ENCODE results near the gene GZMM. TPM values are rescaled to one million over a fixed set of nuclear protein-coding genes. Genes with fewer than 3 reads are reported as not detected.

Gene GZMM
- polyA plus RNA-seq, 3 donors: 0.32 to 1.4 (median 0.48) TPM

GRCh38 chr19:542173-542866 is 1.5 kb upstream of the GZMM start:
- H3K4me1 ChIP-seq (ENCODE audit: control insufficient read depth in 1 of 2, insufficient read depth in 2 of 2, low read length in 2 of 2): peaks cover 0 to 5% of the 10 kb centered on the region in 2 donors
- H4K20me1 ChIP-seq (ENCODE audit: insufficient read depth, low read length): peaks cover 24% of the 10 kb centered on the region
- H3K9ac ChIP-seq (ENCODE audit: insufficient read depth, low read length, poor library complexity, severe bottlenecking): no peak overlapping the region
- Mint-ChIP-seq H3K36me3 (peaks cover 24 to 39% of the 10 kb centered on the region in 2 donors), H3K4me1 (peaks cover 11% of the 10 kb centered on the region), H3K9me3 (no peaks in the 10 kb centered on the region), H3K27me3 (ENCODE audit: low read depth in 3 of 3) (peaks cover 9 to 17% (median 15%) of the 10 kb centered on the region in 3 donors), H3K27ac (peak overlapping the region in 2 of 7 donors; percentile 37 to 55), H3K4me3 (no peak overlapping the region)
- no peak overlapping the region for H3K4me2 ChIP-seq (replicated peaks; ENCODE audit: extremely low read depth, low read length, poor library complexity, severe bottlenecking)
- no peaks in the 10 kb centered on the region for H3K79me2 ChIP-seq (ENCODE audit: insufficient read depth, low read length)
- intact Hi-C loops (cut with micrococcal nuclease): no loop called here
- no peak overlapping the region for H3K27ac ChIP-seq (ENCODE audit: low read depth in 1 of 2, low read length in 2 of 2)
- no peak overlapping the region for H3K4me3 ChIP-seq (replicated peaks in 1 of 3; ENCODE audit: low read depth in 2 of 3, low read length in 3 of 3)
- peaks cover 34 to 43% of the 10 kb centered on the region in 2 donors for H3K36me3 ChIP-seq (replicated peaks in 1 of 2; ENCODE audit: control insufficient read depth in 1 of 2, insufficient read depth in 2 of 2, low read length in 2 of 2)
- H2AFZ ChIP-seq (ENCODE audit: insufficient read depth, low read depth, low read length, poor library complexity, severe bottlenecking): no peak overlapping the region
- DNase-seq: no peak
- TF ChIP-seq CTCF (IDR thresholded peaks at IDR 0.05): no peak
- no peaks in the 10 kb centered on the region for H3K27me3 ChIP-seq (ENCODE audit: control insufficient read depth in 2 of 2, insufficient read depth in 2 of 2, low read length in 2 of 2)
- WGBS (ENCODE audit: insufficient coverage): 94% methylated on average over 34 of the region's 34 CpGs
- H3K9me3 ChIP-seq (replicated peaks in 1 of 2; ENCODE audit: control insufficient read depth in 1 of 2, insufficient read depth in 1 of 2, low read length in 2 of 2): no peaks in the 10 kb centered on the region

- Histone ChIP-seq H2AFZ (ENCODE audit: insufficient read depth, low read depth, low read length, poor library complexity, severe bottlenecking) (no peak overlapping the region), H3K9ac (ENCODE audit: insufficient read depth, low read length, poor library complexity, severe bottlenecking) (no peak overlapping the region), H3K4me2 (replicated peaks; ENCODE audit: extremely low read depth, low read length, poor library complexity, severe bottlenecking) (no peak overlapping the region), H3K27ac (ENCODE audit: low read depth in 1 of 2, low read length in 2 of 2) (no peak overlapping the region), H3K9me3 (replicated peaks in 1 of 2; ENCODE audit: control insufficient read depth in 1 of 2, insufficient read depth in 1 of 2, low read length in 2 of 2) (no peaks in the 10 kb centered on the region), H4K20me1 (ENCODE audit: insufficient read depth, low read length) (peaks cover 3% of the 10 kb centered on the region), H3K36me3 (replicated peaks in 1 of 2; ENCODE audit: control insufficient read depth in 1 of 2, insufficient read depth in 2 of 2, low read length in 2 of 2) (peaks cover 5 to 6% of the 10 kb centered on the region in 2 donors), H3K79me2 (ENCODE audit: insufficient read depth, low read length) (no peaks in the 10 kb centered on the region), H3K4me1 (ENCODE audit: control insufficient read depth in 1 of 2, insufficient read depth in 2 of 2, low read length in 2 of 2) (peaks cover 0 to 11% of the 10 kb centered on the region in 2 donors), H3K4me3 (replicated peaks in 1 of 3; ENCODE audit: low read depth in 2 of 3, low read length in 3 of 3) (no peak overlapping the region), H3K27me3 (ENCODE audit: control insufficient read depth in 2 of 2, insufficient read depth in 2 of 2, low read length in 2 of 2) (no peaks in the 10 kb centered on the region)
- H3K36me3 Mint-ChIP-seq: peaks cover 4 to 8% of the 10 kb centered on the region in 2 donors
- no peak overlapping the region for H3K4me3 Mint-ChIP-seq
- no peak for DNase-seq
- no peaks in the 10 kb centered on the region for H3K9me3 Mint-ChIP-seq
- WGBS (ENCODE audit: insufficient coverage): 95% methylated on average over 14 of the region's 15 CpGs
- no peak for TF ChIP-seq CTCF (IDR thresholded peaks at IDR 0.05)
- intact Hi-C loops (cut with micrococcal nuclease): no loop called here
- H3K27me3 Mint-ChIP-seq (ENCODE audit: low read depth in 3 of 3): peaks cover 9 to 22% (median 15%) of the 10 kb centered on the region in 3 donors
- H3K27ac Mint-ChIP-seq: no peak overlapping the region
- peaks cover 17% of the 10 kb centered on the region for H3K4me1 Mint-ChIP-seq
Observed at GRCh38 chr19:547117-547516, 3.3 kb downstream of the GZMM start.
